ENCODE measurements around the gene ADH5. TPM values are rescaled to one million over a fixed set of nuclear protein-coding genes. Genes with fewer than 3 reads are reported as not detected.
"Not testable (repeated sequence)": the region's sequence is repeated elsewhere in the genome, so short reads cannot be mapped to it uniquely, and the experiment has no call there.

Gene ADH5
- total RNA-seq, 2 experiments from 2014 or later = 114 to 118 TPM

GRCh38 chr4:99024481-99025275, 63.9 kb downstream of the ADH5 start:
- peaks cover 14% of the 10 kb centered on the region for H3K9me3 Mint-ChIP-seq
- ChIA-PET CTCF (interaction anchor here (1.0 to 3.1 kb wide), 4 partner anchors 8 to 32 kb away, joined by 3 to 13 read pairs (median 4); partner anchors contain the start of gene METAP1), POLR2A (interaction anchor here (1.3 kb wide), 1 partner anchor 28 kb away, joined by 3 read pairs; no protein-coding TSS in a partner anchor)
- DNase-seq = no peak
- intact Hi-C loops (cut with micrococcal nuclease) = no loop called here
- peaks cover 63% of the 10 kb centered on the region for H3K4me1 Mint-ChIP-seq (ENCODE audit: low read depth)
- no peaks in the 10 kb centered on the region for H3K27me3 Mint-ChIP-seq
- no peak overlapping the region for H3K27ac Mint-ChIP-seq
- H3K4me3 Mint-ChIP-seq = no peak overlapping the region
- TF ChIP-seq, protein P1, sequence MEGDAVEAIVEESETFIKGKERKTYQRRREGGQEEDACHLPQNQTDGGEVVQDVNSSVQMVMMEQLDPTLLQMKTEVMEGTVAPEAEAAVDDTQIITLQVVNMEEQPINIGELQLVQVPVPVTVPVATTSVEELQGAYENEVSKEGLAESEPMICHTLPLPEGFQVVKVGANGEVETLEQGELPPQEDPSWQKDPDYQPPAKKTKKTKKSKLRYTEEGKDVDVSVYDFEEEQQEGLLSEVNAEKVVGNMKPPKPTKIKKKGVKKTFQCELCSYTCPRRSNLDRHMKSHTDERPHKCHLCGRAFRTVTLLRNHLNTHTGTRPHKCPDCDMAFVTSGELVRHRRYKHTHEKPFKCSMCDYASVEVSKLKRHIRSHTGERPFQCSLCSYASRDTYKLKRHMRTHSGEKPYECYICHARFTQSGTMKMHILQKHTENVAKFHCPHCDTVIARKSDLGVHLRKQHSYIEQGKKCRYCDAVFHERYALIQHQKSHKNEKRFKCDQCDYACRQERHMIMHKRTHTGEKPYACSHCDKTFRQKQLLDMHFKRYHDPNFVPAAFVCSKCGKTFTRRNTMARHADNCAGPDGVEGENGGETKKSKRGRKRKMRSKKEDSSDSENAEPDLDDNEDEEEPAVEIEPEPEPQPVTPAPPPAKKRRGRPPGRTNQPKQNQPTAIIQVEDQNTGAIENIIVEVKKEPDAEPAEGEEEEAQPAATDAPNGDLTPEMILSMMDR (IDR thresholded peaks at IDR 0.05) = no peak
- H3K36me3 Mint-ChIP-seq (ENCODE audit: low read depth) = peaks cover 26% of the 10 kb centered on the region
- no peak for ATAC-seq

DNA sequence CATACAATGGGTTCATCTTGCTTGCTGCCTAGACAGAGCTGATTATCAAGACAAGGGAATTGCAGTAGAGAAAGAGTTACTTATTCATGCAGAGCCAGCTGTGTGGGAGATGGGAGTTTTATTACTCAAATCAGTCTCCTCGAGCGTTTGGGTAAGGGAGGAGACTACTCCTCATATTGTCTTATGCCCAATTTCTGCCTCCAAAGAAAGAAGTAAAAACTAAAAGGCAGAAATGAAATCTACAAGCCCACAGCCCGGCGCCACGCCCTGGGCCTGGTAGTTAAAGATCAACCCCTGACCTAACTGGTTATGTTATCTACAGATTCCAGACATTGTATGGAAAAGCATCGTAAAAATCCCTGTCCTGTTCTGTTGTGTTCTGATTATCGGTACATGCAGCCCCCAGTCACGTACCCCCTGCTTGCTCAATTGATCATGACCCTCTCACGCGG, 64.8 kb downstream of the ADH5 start:
- POLR2A ChIA-PET; H3K4me3 Mint-ChIP-seq; H3K27me3 Mint-ChIP-seq; intact Hi-C loops (cut with micrococcal nuclease); ATAC-seq; DNase-seq; H3K27ac Mint-ChIP-seq: not testable (repeated sequence)
- Mint-ChIP-seq H3K36me3 (ENCODE audit: low read depth) (peaks cover 26% of the 10 kb centered on the region), H3K4me1 (ENCODE audit: low read depth) (peaks cover 56% of the 10 kb centered on the region), H3K9me3 (peaks cover 19% of the 10 kb centered on the region)
- CTCF ChIA-PET = interaction anchor here (1.2 to 1.6 kb wide), 2 partner anchors 28 to 32 kb away, joined by 3 to 4 read pairs; partner anchors contain the start of gene METAP1

DNA sequence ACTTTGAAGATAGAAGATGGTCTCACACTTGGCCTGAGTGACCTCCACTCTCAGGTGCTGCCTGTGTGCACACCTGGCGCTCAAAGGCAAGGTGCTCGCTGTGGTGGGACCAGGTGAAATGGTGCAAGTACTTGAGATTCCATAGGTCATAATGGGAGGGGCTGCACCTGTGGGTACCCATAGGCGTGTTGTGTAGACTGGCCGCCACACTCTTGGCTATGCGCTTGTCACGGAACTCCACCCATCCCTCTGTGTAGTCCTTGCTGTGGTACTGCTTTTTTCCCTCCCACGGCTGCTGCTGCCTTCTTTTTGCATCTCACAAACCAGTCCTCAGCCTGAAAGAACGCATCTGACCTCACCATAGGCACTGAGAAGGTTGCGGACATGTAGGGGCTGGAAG, 66.0 kb downstream of the ADH5 start:
- Mint-ChIP-seq H3K27ac (no peak overlapping the region), H3K27me3 (no peaks in the 10 kb centered on the region), H3K36me3 (ENCODE audit: low read depth) (peaks cover 35% of the 10 kb centered on the region), H3K9me3 (peaks cover 21% of the 10 kb centered on the region), H3K4me3 (no peak overlapping the region), H3K4me1 (ENCODE audit: low read depth) (peaks cover 50% of the 10 kb centered on the region)
- ChIA-PET POLR2A (no interaction called here), CTCF (no interaction called here)
- ATAC-seq (no peak), DNase-seq (no peak)
- intact Hi-C loops (cut with micrococcal nuclease) = no loop called here
- TF ChIP-seq, protein P1 (IDR thresholded peaks at IDR 0.05) = no peak

- TF ChIP-seq, protein P1 (IDR thresholded peaks at IDR 0.05) = no peak
- H3K27ac Mint-ChIP-seq = no peak overlapping the region
- H3K27me3 Mint-ChIP-seq = no peaks in the 10 kb centered on the region
- H3K4me1 Mint-ChIP-seq (ENCODE audit: low read depth) = peaks cover 43% of the 10 kb centered on the region
- H3K4me3 Mint-ChIP-seq = no peak overlapping the region
- ATAC-seq (no peak), DNase-seq (no peak)
- ChIA-PET POLR2A (no interaction called here), CTCF (no interaction called here)
- H3K9me3 Mint-ChIP-seq = peaks cover 21% of the 10 kb centered on the region
- intact Hi-C loops (cut with micrococcal nuclease) = no loop called here
- H3K36me3 Mint-ChIP-seq (ENCODE audit: low read depth) = peaks cover 44% of the 10 kb centered on the region
Observed at GRCh38 chr4:99021386-99021785, 67.2 kb downstream of the ADH5 start.

Other genes starting within 250 kb of the ADH5 start
- 100 to 1,000 TPM; 118 to 121 TPM for gene EIF4E, start 159.7 kb downstream of the ADH5 start, total RNA-seq
- 10 to 100 TPM; 67.1 to 70.4 TPM for gene METAP1, start 93.1 kb downstream of the ADH5 start, total RNA-seq
- not detected for gene ADH4, start 55.5 kb upstream of the ADH5 start, total RNA-seq
- not detected for gene ADH6, start 130.5 kb upstream of the ADH5 start, total RNA-seq
- gene ADH1A, start 202.2 kb upstream of the ADH5 start, total RNA-seq = not detected
- gene ADH1B, start 232.6 kb upstream of the ADH5 start, total RNA-seq = not detected

All from activated CD8-positive, alpha-beta T cell treated with anti-CD3 and anti-CD28 coated beads for 36 hours (primary cell).